IMR-90 (cell line): ENCODE data around the gene FN1. TPM values are rescaled to one million over a fixed set of nuclear protein-coding genes. Genes with fewer than 3 reads are reported as not detected.

Experiments
- ATAC-seq: fragments of 200-7000 bp; cut with Tn5 transposase; 2 replicates; pipeline ENCODE4 v1.9.1; 2020; ENCODE audit warnings: low read depth, mild to moderate bottlenecking, moderate library complexity
- BruUV-seq: library from RNA; stranded (reverse); fragments of 400-500 nt; replicated peaks from 2 replicates; lab custom pipeline; 2021; lab: Mats Ljungman, UMichigan
- CTCF ChIA-PET: fragments of 300-600 bp; formaldehyde crosslinking; extraction: SDS; loops from one replicate; lab custom pipeline; 2021; ENCODE audit warnings: antibody characterized with exemption; lab: Yijun Ruan, JAX
- POLR2A ChIA-PET: fragments of 300-600 bp; sonication (Branson Sonifier 250); formaldehyde crosslinking; loops from one replicate; lab custom pipeline; 2022; ENCODE audit warnings: antibody characterized with exemption; ENCODE audit not compliant: unreplicated experiment; lab: Charles Lee
- DNase-seq: peaks from one replicate; pipeline ENCODE4 v3.0.0; 2013
- H2AFZ ChIP-seq: replicated peaks from 2 replicates; pipeline ENCODE3; 2013; ENCODE audit warnings: low read length, mild to moderate bottlenecking; ENCODE audit not compliant: poor library complexity
- H2AK5ac ChIP-seq: 2 replicates; pipeline ENCODE4 v1.6.1; 2013; ENCODE audit warnings: low read depth, low read length, inconsistent platforms
- H2AK9ac ChIP-seq: replicated peaks from 2 replicates; pipeline ENCODE3; 2013; ENCODE audit warnings: mild to moderate bottlenecking, low read depth, low read length, moderate library complexity; ENCODE audit not compliant: poor library complexity
- H2BK120ac ChIP-seq: 2 replicates; pipeline ENCODE4 v1.6.1; 2013; ENCODE audit warnings: low read depth, low read length, inconsistent platforms
- H2BK15ac ChIP-seq: 3 replicates; pipeline ENCODE4 v1.6.1; 2013; ENCODE audit warnings: low read depth, low read length, inconsistent platforms
- H2BK20ac ChIP-seq: 2 replicates; pipeline ENCODE4 v1.6.1; 2013; ENCODE audit warnings: low read depth, mild to moderate bottlenecking, inconsistent platforms, low read length, moderate library complexity
- H2BK5ac ChIP-seq: 2 replicates; pipeline ENCODE4 v1.6.1; 2013; ENCODE audit warnings: mild to moderate bottlenecking, low read depth, low read length, inconsistent platforms; ENCODE audit not compliant: poor library complexity, severe bottlenecking
- H3K14ac ChIP-seq: replicated peaks from 2 replicates; pipeline ENCODE4 v1.6.1; 2013; ENCODE audit warnings: low read depth, low read length, inconsistent platforms
- H3K18ac ChIP-seq: 2 replicates; pipeline ENCODE4 v1.6.1; 2013; ENCODE audit warnings: low read depth, low read length, control low read depth
- H3K23ac ChIP-seq: 2 replicates; pipeline ENCODE4 v1.6.1; 2013; ENCODE audit warnings: low read depth, low read length, inconsistent platforms
- H3K27ac ChIP-seq: 2 replicates; pipeline ENCODE4 v1.5.1; 2013; ENCODE audit warnings: mild to moderate bottlenecking, control low read depth, low read length; ENCODE audit not compliant: insufficient read depth
- H3K27me3 ChIP-seq: 2 replicates; pipeline ENCODE4 v1.6.1; 2013; ENCODE audit warnings: low read length; ENCODE audit not compliant: control insufficient read depth, insufficient read depth
- H3K36me3 ChIP-seq: 2 replicates; pipeline ENCODE4 v1.6.1; 2013; ENCODE audit warnings: low read length, mixed read lengths; ENCODE audit not compliant: control insufficient read depth, insufficient read depth
- H3K4ac ChIP-seq: 2 replicates; pipeline ENCODE4 v1.6.1; 2013; ENCODE audit warnings: low read depth, low read length, inconsistent platforms
- H3K4me1 ChIP-seq: 2 replicates; pipeline ENCODE4 v1.6.1; 2013; ENCODE audit warnings: low read length, mixed read lengths; ENCODE audit not compliant: control insufficient read depth, insufficient read depth
- H3K4me2 ChIP-seq: 2 replicates; pipeline ENCODE4 v1.6.1; 2013; ENCODE audit warnings: low read depth, mild to moderate bottlenecking, control low read depth, low read length, moderate library complexity
- H3K4me3 ChIP-seq: 2 replicates; pipeline ENCODE4 v1.5.1; 2013; ENCODE audit warnings: low read depth, mild to moderate bottlenecking, control low read depth, low read length, moderate library complexity; ENCODE audit not compliant: insufficient read depth
- H3K56ac ChIP-seq: 2 replicates; pipeline ENCODE4 v1.6.1; 2013; ENCODE audit warnings: low read length, inconsistent platforms; ENCODE audit not compliant: insufficient read depth; ENCODE audit errors: extremely low read depth
- H3K79me1 ChIP-seq, 2 experiments: 2 replicates each; pipeline ENCODE4 v1.6.1; 2013; ENCODE audit warnings: low read length in 2 of 2, inconsistent platforms in 1 of 2, low read depth in 1 of 2
- H3K9ac ChIP-seq: 2 replicates; pipeline ENCODE4 v1.6.1; 2013; ENCODE audit warnings: low read depth, low read length, control low read depth
- H3K9me1 ChIP-seq: 2 replicates; pipeline ENCODE4 v1.6.1; 2013; ENCODE audit warnings: low read length, inconsistent platforms; ENCODE audit not compliant: insufficient read depth
- H3K9me3 ChIP-seq: 2 replicates; pipeline ENCODE4 v1.6.1; 2013; ENCODE audit warnings: low read length; ENCODE audit not compliant: control insufficient read depth, insufficient read depth
- H4K20me1 ChIP-seq: 2 replicates; pipeline ENCODE4 v1.6.1; 2013; ENCODE audit warnings: low read length, inconsistent platforms; ENCODE audit not compliant: insufficient read depth
- H4K5ac ChIP-seq: 2 replicates; pipeline ENCODE4 v1.6.1; 2013; ENCODE audit warnings: mild to moderate bottlenecking, low read depth, low read length, control low read depth
- H4K8ac ChIP-seq, 2 experiments: 2 replicates each; pipeline ENCODE4 v1.6.1; 2013; ENCODE audit warnings: low read depth in 2 of 2, low read length in 2 of 2, control low read depth in 1 of 2, inconsistent platforms in 1 of 2
- H4K91ac ChIP-seq: 2 replicates; pipeline ENCODE4 v1.6.1; 2013; ENCODE audit warnings: low read depth, low read length, inconsistent platforms; ENCODE audit not compliant: insufficient read depth
- CEBPB ChIP-seq: IDR thresholded peaks from 2 replicates; pipeline ENCODE4 v1.6.1; 2012; ENCODE audit warnings: low read depth, low read length, improper control_type of control experiment
- WGBS, 2 experiments: methylation state at CpG; one replicate each; pipeline versions ENCODE4 v1.1.5 to v1.1.7; 2013; ENCODE audit warnings: missing lambda C conversion rate in 2 of 2; ENCODE audit not compliant: insufficient read length in 1 of 2; ENCODE audit errors: extremely low coverage in 2 of 2; 5-methylcytosine and 5-hydroxymethylcytosine counted together
- dilution Hi-C: fragments of 300-500 bp; cut with HindIII; formaldehyde crosslinking; loops from one replicate; pipeline ENCODE4 v1.14.3; 2018; ENCODE audit warnings: low sequenced_read_pairs; ENCODE audit not compliant: unreplicated experiment
- in situ Hi-C: fragments of 300-500 bp; cut with MboI; formaldehyde crosslinking; loops from 3 replicates; pipeline ENCODE4 v1.14.3; 2019; ENCODE audit warnings: low sequenced_read_pairs, inconsistent platforms, mixed read lengths
- intact Hi-C: fragments of 100-400 bp; cut with micrococcal nuclease; formaldehyde crosslinking; loops from 2 replicates; pipeline ENCODE4 v1.10.0; 2022
- polyA plus RNA-seq, 3 experiments: library from polyadenylated mRNA; depleted of rRNA; stranded (reverse); fragments of >200 nt; gene quantifications; 2 replicates each; pipeline ENCODE4 v1.2.3, GENCODE V29; 2012; ENCODE audit warnings: low replicate concordance in 1 of 3
- total RNA-seq: library from RNA; depleted of rRNA; stranded (reverse); fragments of >200 nt; gene quantifications from 2 replicates; pipeline ENCODE4 v1.2.3, GENCODE V29; 2012

The FN1 gene
- total and polyA plus RNA-seq, 2 of the 4 experiments (the other 2 are of a cell fraction), result 8,243 to 13,004 TPM

DNA sequence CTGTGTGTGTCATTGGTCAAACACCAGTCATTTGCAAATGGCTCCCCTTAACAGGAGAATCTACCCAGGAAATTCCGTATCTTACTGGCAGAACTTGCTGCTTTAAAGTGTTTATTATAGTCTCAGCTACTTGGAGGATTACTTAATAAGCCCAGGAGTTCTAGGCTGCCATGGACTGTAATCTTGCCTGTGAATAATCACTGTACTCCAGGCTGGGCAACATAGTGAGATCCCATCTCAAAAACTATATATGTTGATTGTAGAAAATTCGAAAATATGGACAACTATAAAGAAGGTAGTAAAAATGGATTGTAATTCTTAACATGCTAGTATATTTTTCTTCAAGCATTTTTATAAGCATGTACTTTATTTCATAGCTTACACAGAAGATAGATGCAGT lies 119.5 kb downstream of the FN1 start:
- ChIA-PET POLR2A (no interaction called here), CTCF (interaction anchor here (0.6 kb wide), 1 partner anchor 13 kb away, joined by 4 read pairs; no protein-coding TSS in a partner anchor)
- H4K20me1 ChIP-seq, result no peaks in the 10 kb centered on the region
- intact Hi-C loops (no loop called here), in situ Hi-C loops (no loop called here), dilution Hi-C loops (no loop called here)
- TF ChIP-seq CEBPB, result no peak
- no peak overlapping the region for H2BK15ac ChIP-seq
- peaks cover 20 to 23% of the 10 kb centered on the region in 2 experiments for H3K79me1 ChIP-seq
- BruUV-seq, result no TSS peak
- DNase-seq (no peak), ATAC-seq (no peak)
- H2AK9ac ChIP-seq, result no peak overlapping the region
- peaks cover 25% of the 10 kb centered on the region for H3K36me3 ChIP-seq
- H3K56ac ChIP-seq, result no peak overlapping the region
- no peak overlapping the region for H4K8ac ChIP-seq
- no peak overlapping the region for H3K18ac ChIP-seq
- no peak overlapping the region for H3K4me2 ChIP-seq
- no peak overlapping the region for H3K4ac ChIP-seq
- no peak overlapping the region for H2AK5ac ChIP-seq
- no peak overlapping the region for H2BK20ac ChIP-seq
- no peak overlapping the region for H3K9ac ChIP-seq
- H3K4me1 ChIP-seq, result peaks cover 3% of the 10 kb centered on the region; the same call in 1 of the 2 replicates
- no peak overlapping the region for H3K27ac ChIP-seq
- H3K27me3 ChIP-seq, result no peaks in the 10 kb centered on the region
- H3K9me3 ChIP-seq, result no peaks in the 10 kb centered on the region
- H3K14ac ChIP-seq, result no peak overlapping the region
- H3K23ac ChIP-seq, result no peak overlapping the region
- no CpG with 5 or more reads among the region's 2 CpGs for WGBS, 2 experiments
- H3K4me3 ChIP-seq, result no peak overlapping the region
- H2BK5ac ChIP-seq, result no peak overlapping the region
- H2BK120ac ChIP-seq, result no peak overlapping the region
- H3K9me1 ChIP-seq, result peaks cover 3% of the 10 kb centered on the region; the same call in 1 of the 2 replicates
- no peak overlapping the region for H4K91ac ChIP-seq
- no peak overlapping the region for H4K5ac ChIP-seq
- H2AFZ ChIP-seq, result no peak overlapping the region
